T-cell (primary cell): ENCODE results near the gene PLCG2. TPM values are rescaled to one million over a fixed set of nuclear protein-coding genes. Genes with fewer than 3 reads are reported as not detected.
"Not testable (repeated sequence)": the region's sequence is repeated elsewhere in the genome, so short reads cannot be mapped to it uniquely, and the experiment has no call there.

Experiments used
- ATAC-seq, 4 experiments: fragments of 200-7000 bp in 3 of 4; fragments of 150-1000 bp in 1 of 4; cut with Tn5 transposase; replicated peaks in 1 of 4; 1 replicate in 3 of 4; 2 replicates in 1 of 4; pipeline ENCODE4 v1.10.0; 2021; ENCODE audit warnings: moderate library complexity in 3 of 4, mild to moderate bottlenecking in 2 of 4, moderate number of reproducible peaks in 1 of 4
- CTCF ChIA-PET, 2 donors: fragments of 300-600 bp; sonication (Branson Sonifier 250); formaldehyde crosslinking; loops; one replicate each; lab custom pipeline; 2022; ENCODE audit warnings: antibody characterized with exemption in 2 of 2; lab: Charles Lee
- POLR2A ChIA-PET, 2 donors: fragments of 300-600 bp; sonication (Branson Sonifier 250); formaldehyde crosslinking; loops; one replicate each; lab custom pipeline; 2022; ENCODE audit warnings: antibody characterized with exemption in 2 of 2; lab: Charles Lee
- DNase-seq, 35 experiments: peaks; one replicate each; pipeline versions ENCODE4 v3.0.0 to v3.0.0-alpha.2; 2013 to 2023
- H3K27ac ChIP-seq: one replicate; pipeline ENCODE4 v1.5.1; 2013; ENCODE audit warnings: low read length
- H3K27me3 ChIP-seq, 2 experiments: replicated peaks in 1 of 2; 1 replicate in 1 of 2; 2 replicates in 1 of 2; pipeline versions ENCODE4 v1.6.1 to v1.7.0; 2013; ENCODE audit warnings: low read length in 1 of 2, mixed read lengths in 1 of 2; ENCODE audit not compliant: control insufficient read depth in 2 of 2, insufficient read depth in 2 of 2; ENCODE audit errors: extremely low read depth in 1 of 2
- H3K36me3 ChIP-seq, 2 donors: 1 replicate in 1 of 2; 2 replicates in 1 of 2; pipeline versions ENCODE4 v1.6.1 to v1.7.0; 2013; ENCODE audit warnings: low read length in 1 of 2; ENCODE audit not compliant: control insufficient read depth in 2 of 2, insufficient read depth in 1 of 2; ENCODE audit errors: extremely low read depth in 1 of 2
- H3K4me1 ChIP-seq, 2 experiments: 1 replicate in 1 of 2; 2 replicates in 1 of 2; pipeline versions ENCODE4 v1.6.1 to v1.7.0; 2013; ENCODE audit warnings: low read length in 2 of 2, mixed read lengths in 1 of 2; ENCODE audit not compliant: insufficient read depth in 2 of 2, control insufficient read depth in 1 of 2; ENCODE audit errors: extremely low read depth in 1 of 2
- H3K4me3 ChIP-seq, 2 donors: 1 replicate in 1 of 2; 2 replicates in 1 of 2; pipeline versions ENCODE4 v1.5.1 to v1.7.0; 2013; ENCODE audit warnings: mild to moderate bottlenecking in 2 of 2, low read length in 1 of 2, moderate library complexity in 1 of 2; ENCODE audit not compliant: control insufficient read depth in 1 of 2; ENCODE audit errors: extremely low read depth in 1 of 2
- H3K9me3 ChIP-seq: 2 replicates; pipeline ENCODE4 v1.7.0; 2013
- H3K27ac Mint-ChIP-seq, 2 donors: one replicate each; pipeline ENCODE4 v1.8.0; 2020 to 2021; ENCODE audit warnings: mild to moderate bottlenecking in 2 of 2, mixed read lengths in 2 of 2
- H3K27me3 Mint-ChIP-seq, 2 donors: one replicate each; pipeline ENCODE4 v1.8.0; 2021 to 2022; ENCODE audit warnings: mixed read lengths in 2 of 2
- H3K36me3 Mint-ChIP-seq: one replicate; pipeline ENCODE4 v1.8.0; 2021; ENCODE audit warnings: mixed read lengths
- H3K4me1 Mint-ChIP-seq, 3 donors: one replicate each; pipeline ENCODE4 v1.8.0; 2020 to 2022; ENCODE audit warnings: mixed read lengths in 3 of 3, mild to moderate bottlenecking in 1 of 3
- H3K4me3 Mint-ChIP-seq, 3 donors: one replicate each; pipeline ENCODE4 v1.8.0; 2020 to 2022; ENCODE audit warnings: mild to moderate bottlenecking in 3 of 3, mixed read lengths in 3 of 3, moderate library complexity in 3 of 3
- H3K9me3 Mint-ChIP-seq, 3 donors: one replicate each; pipeline ENCODE4 v1.8.0; 2020 to 2022; ENCODE audit warnings: mixed read lengths in 3 of 3
- WGBS: methylation state at CpG from one replicate; pipeline ENCODE4 v1.1.5; 2013; ENCODE audit warnings: missing lambda C conversion rate; ENCODE audit not compliant: insufficient coverage; 5-methylcytosine and 5-hydroxymethylcytosine counted together
- total RNA-seq, 35 experiments: library from RNA in 6 of 35; stranded (reverse) in 6 of 35; fragments of 120-200 nt in 1 of 35; gene quantifications; one replicate each; pipeline versions ENCODE4 v1.2.1 to v1.2.4 and lab custom pipeline; 2013 to 2026

PLCG2 gene
- total RNA-seq, 5 donors from 2014 or later (not counting 1 experiment from before 2014, with no cell fraction given), result 7.5 to 27.1 (median 12.1) TPM

GRCh38 chr16:82004601-82005000 is 225.5 kb downstream of the PLCG2 start:
- no peak for DNase-seq
- Histone ChIP-seq H3K36me3 (peaks cover 0 to 16% of the 10 kb centered on the region in 2 donors), H3K4me1 (no peaks in the 10 kb centered on the region), H3K9me3 (no peaks in the 10 kb centered on the region), H3K4me3 (no peak overlapping the region), H3K27ac (no peak overlapping the region), H3K27me3 (no peaks in the 10 kb centered on the region)
- WGBS, result 93% methylated on average over 3 of the region's 5 CpGs
- ATAC-seq, result no peak
- H3K4me1 Mint-ChIP-seq, result peaks cover 0 to 16% (median 7%) of the 10 kb centered on the region in 3 donors
- peaks cover 0 to 8% (median 0%) of the 10 kb centered on the region in 3 donors for H3K9me3 Mint-ChIP-seq
- ChIA-PET CTCF (no interaction called here), POLR2A (no interaction called here)
- peaks cover 23% of the 10 kb centered on the region for H3K36me3 Mint-ChIP-seq
- peaks cover 0 to 3% of the 10 kb centered on the region in 2 donors for H3K27me3 Mint-ChIP-seq
- no peak overlapping the region for H3K4me3 Mint-ChIP-seq
- H3K27ac Mint-ChIP-seq, result peak overlapping the region in 1 of 2 donors; percentile 13

GRCh38 chr16:82005027-82005830 is 226.1 kb downstream of the PLCG2 start:
- WGBS, result 100% methylated on average over 1 of the region's 6 CpGs
- no peak for ATAC-seq
- CTCF ChIA-PET, result interaction anchor here in 1 of 2 donors (0.5 kb wide), 1 partner anchor 112 kb away, joined by 3 read pairs; no protein-coding TSS in a partner anchor

GRCh38 chr16:82006036-82006435 is 226.9 kb downstream of the PLCG2 start:
- peaks cover 0 to 7% of the 10 kb centered on the region in 2 donors for H3K36me3 ChIP-seq
- ChIA-PET CTCF (interaction anchor here in 1 of 2 donors (0.5 kb wide), 1 partner anchor 113 kb away, joined by 3 read pairs; no protein-coding TSS in a partner anchor), POLR2A (no interaction called here)
- no peaks in the 10 kb centered on the region for H3K27me3 ChIP-seq
- ATAC-seq (no peak), DNase-seq (no peak)
- peaks cover 6 to 27% (median 15%) of the 10 kb centered on the region in 3 donors for H3K4me1 Mint-ChIP-seq
- H3K4me3 Mint-ChIP-seq, result no peak overlapping the region
- no peaks in the 10 kb centered on the region for H3K9me3 ChIP-seq
- whole genome bisulfite sequencing, result no CpG with 5 or more reads among the region's 5 CpGs
- H3K9me3 Mint-ChIP-seq, result peaks cover 0 to 8% (median 0%) of the 10 kb centered on the region in 3 donors
- H3K36me3 Mint-ChIP-seq, result peaks cover 22% of the 10 kb centered on the region
- no peak overlapping the region for H3K27ac Mint-ChIP-seq
- peaks cover 0 to 10% of the 10 kb centered on the region in 2 donors for H3K27me3 Mint-ChIP-seq
- H3K27ac ChIP-seq, result no peak overlapping the region
- no peak overlapping the region for H3K4me3 ChIP-seq
- peaks cover 3 to 7% of the 10 kb centered on the region in 2 experiments for H3K4me1 ChIP-seq

More at GRCh38 chr16:82005027-82005830, 226.1 kb downstream of the PLCG2 start:
- DNase-seq, result no peak
- H3K27ac Mint-ChIP-seq, result no peak overlapping the region
- Histone ChIP-seq H3K9me3 (no peaks in the 10 kb centered on the region), H3K4me1 (no peaks in the 10 kb centered on the region), H3K27me3 (no peaks in the 10 kb centered on the region), H3K27ac (no peak overlapping the region), H3K4me3 (no peak overlapping the region), H3K36me3 (peaks cover 0 to 10% of the 10 kb centered on the region in 2 donors)
- POLR2A ChIA-PET, result no interaction called here
- peaks cover 0 to 20% (median 7%) of the 10 kb centered on the region in 3 donors for H3K4me1 Mint-ChIP-seq
- peaks cover 0 to 3% of the 10 kb centered on the region in 2 donors for H3K27me3 Mint-ChIP-seq
- H3K9me3 Mint-ChIP-seq, result peaks cover 0 to 8% (median 0%) of the 10 kb centered on the region in 3 donors
- H3K4me3 Mint-ChIP-seq, result no peak overlapping the region
- H3K36me3 Mint-ChIP-seq, result peaks cover 22% of the 10 kb centered on the region

GRCh38 chr16:82007189-82007588 is 228.1 kb downstream of the PLCG2 start:
- no peak for DNase-seq
- Histone ChIP-seq H3K4me1 (peaks cover 3 to 14% of the 10 kb centered on the region in 2 experiments), H3K27ac (no peak overlapping the region), H3K36me3 (peaks cover 0 to 7% of the 10 kb centered on the region in 2 donors), H3K4me3 (no peak overlapping the region), H3K9me3 (no peaks in the 10 kb centered on the region), H3K27me3 (no peaks in the 10 kb centered on the region)
- no peak overlapping the region for H3K4me3 Mint-ChIP-seq
- CTCF ChIA-PET, result interaction anchor here in 1 of 2 donors (0.6 kb wide), 1 partner anchor 120 kb away, joined by 3 read pairs; no protein-coding TSS in a partner anchor
- peaks cover 22% of the 10 kb centered on the region for H3K36me3 Mint-ChIP-seq
- POLR2A ChIA-PET, result no interaction called here
- WGBS, result 100% methylated on average over 1 of the region's 2 CpGs
- H3K27me3 Mint-ChIP-seq, result peaks cover 0 to 14% of the 10 kb centered on the region in 2 donors
- H3K4me1 Mint-ChIP-seq, result peaks cover 14 to 36% (median 22%) of the 10 kb centered on the region in 3 donors
- no peak for ATAC-seq
- H3K27ac Mint-ChIP-seq, result no peak overlapping the region
- peaks cover 0 to 8% (median 0%) of the 10 kb centered on the region in 3 donors for H3K9me3 Mint-ChIP-seq

- CTCF ChIA-PET, result no interaction called here
Measured at GRCh38 chr16:82008957-82009592, 230.0 kb downstream of the PLCG2 start.

GRCh38 chr16:82009789-82010188 is 230.7 kb downstream of the PLCG2 start:
- peaks cover 3 to 14% of the 10 kb centered on the region in 2 experiments for H3K4me1 ChIP-seq
- H3K27ac Mint-ChIP-seq, H3K9me3 ChIP-seq, H3K27me3 ChIP-seq, ATAC-seq, H3K36me3 ChIP-seq, H3K9me3 Mint-ChIP-seq, H3K4me3 ChIP-seq, CTCF ChIA-PET, POLR2A ChIA-PET, DNase-seq, H3K27ac ChIP-seq: not testable (repeated sequence)
- H3K4me1 Mint-ChIP-seq, result peaks cover 14 to 34% (median 22%) of the 10 kb centered on the region in 3 donors
- peak overlapping the region in 1 of 3 donors; percentile 31 for H3K4me3 Mint-ChIP-seq
- peaks cover 8 to 22% of the 10 kb centered on the region in 2 donors for H3K27me3 Mint-ChIP-seq
- no CpG with 5 or more reads among the region's 4 CpGs for WGBS
- peaks cover 12% of the 10 kb centered on the region for H3K36me3 Mint-ChIP-seq

More at GRCh38 chr16:82008957-82009592, 230.0 kb downstream of the PLCG2 start:
- peaks cover 14 to 36% (median 22%) of the 10 kb centered on the region in 3 donors for H3K4me1 Mint-ChIP-seq
- H3K9me3 ChIP-seq, result no peaks in the 10 kb centered on the region
- H3K27me3 ChIP-seq, result peaks cover 0 to 2% of the 10 kb centered on the region in 2 experiments
- H3K36me3 Mint-ChIP-seq, result peaks cover 18% of the 10 kb centered on the region
- no peak for ATAC-seq
- H3K27ac Mint-ChIP-seq, result no peak overlapping the region
- H3K9me3 Mint-ChIP-seq, result peaks cover 0 to 8% (median 0%) of the 10 kb centered on the region in 3 donors
- peak overlapping the region in 1 of 3 donors; percentile 31 for H3K4me3 Mint-ChIP-seq
- H3K4me3 ChIP-seq, result no peak overlapping the region
- DNase-seq, result no peak
- peaks cover 8 to 22% of the 10 kb centered on the region in 2 donors for H3K27me3 Mint-ChIP-seq
- no peak overlapping the region for H3K27ac ChIP-seq
- 97% methylated on average over 3 of the region's 9 CpGs for WGBS
- peaks cover 0 to 2% of the 10 kb centered on the region in 2 donors for H3K36me3 ChIP-seq
- H3K4me1 ChIP-seq, result peaks cover 3 to 14% of the 10 kb centered on the region in 2 experiments
- POLR2A ChIA-PET, result no interaction called here
